H1 (cell line): Measurements from ENCODE around the gene RPRML.

Experiments used
- CTBP2 ChIP-seq: IDR thresholded peaks from 2 replicates; pipeline ENCODE4 v1.7.0; 2011; ENCODE audit warnings: borderline replicate concordance, mild to moderate bottlenecking, moderate library complexity, mixed read lengths, low read length; ENCODE audit not compliant: insufficient read depth, insufficient read length
- CTCF ChIP-seq, 3 experiments: IDR thresholded peaks; 1 replicate in 2 of 3; 2 replicates in 1 of 3; pipeline versions ENCODE4 v1.5.1 to v1.6.1; 2011; ENCODE audit warnings: low read length in 3 of 3, mild to moderate bottlenecking in 3 of 3, inconsistent platforms in 2 of 3, low read depth in 1 of 3, moderate library complexity in 1 of 3; ENCODE audit not compliant: insufficient read depth in 1 of 3; ENCODE audit errors: control extremely low read depth in 1 of 3
- EZH2 ChIP-seq: fragments of 200-600 bp; sonication (generic); IDR thresholded peaks from 2 replicates; pipeline ENCODE4 v1.7.1; 2012; ENCODE audit warnings: low read depth, mild to moderate bottlenecking, moderate library complexity, low read length, inconsistent platforms; ENCODE audit not compliant: severe bottlenecking
- MAFK ChIP-seq: IDR thresholded peaks from 2 replicates; pipeline ENCODE4 v1.6.1; 2012; ENCODE audit warnings: low read depth, mild to moderate bottlenecking, improper control_type of control experiment, low read length
- PHF8 ChIP-seq: fragments of 200-600 bp; sonication (generic); conservative IDR thresholded peaks from 2 replicates; pipeline ENCODE4 v1.7.1; 2012; ENCODE audit warnings: low read depth, mild to moderate bottlenecking, inconsistent platforms, low read length, moderate library complexity
- POLR2AphosphoS5 ChIP-seq: IDR thresholded peaks from 2 replicates; pipeline ENCODE4 v1.6.1; 2011; ENCODE audit warnings: low read depth, low read length
- RXRA ChIP-seq: IDR thresholded peaks from 2 replicates; pipeline ENCODE4 v1.6.1; 2011; ENCODE audit warnings: low read depth, mild to moderate bottlenecking, low read length, moderate library complexity; ENCODE audit not compliant: insufficient read depth
- SIRT6 ChIP-seq: IDR thresholded peaks from one replicate; pipeline ENCODE4 v1.7.1; 2012; ENCODE audit warnings: low read length, inconsistent platforms
- TAF1 ChIP-seq: IDR thresholded peaks from 2 replicates; pipeline ENCODE4 v1.6.1; 2011; ENCODE audit warnings: mild to moderate bottlenecking, low read depth, low read length
- TEAD4 ChIP-seq: IDR thresholded peaks from 2 replicates; pipeline ENCODE4 v1.6.1; 2012; ENCODE audit warnings: low read depth, low read length, inconsistent platforms, mixed read lengths
- ZNF274 ChIP-seq: IDR thresholded peaks from 2 replicates; pipeline ENCODE4 v1.7.0; 2012; ENCODE audit warnings: low read length, borderline replicate concordance; ENCODE audit errors: extremely low read depth

DNA sequence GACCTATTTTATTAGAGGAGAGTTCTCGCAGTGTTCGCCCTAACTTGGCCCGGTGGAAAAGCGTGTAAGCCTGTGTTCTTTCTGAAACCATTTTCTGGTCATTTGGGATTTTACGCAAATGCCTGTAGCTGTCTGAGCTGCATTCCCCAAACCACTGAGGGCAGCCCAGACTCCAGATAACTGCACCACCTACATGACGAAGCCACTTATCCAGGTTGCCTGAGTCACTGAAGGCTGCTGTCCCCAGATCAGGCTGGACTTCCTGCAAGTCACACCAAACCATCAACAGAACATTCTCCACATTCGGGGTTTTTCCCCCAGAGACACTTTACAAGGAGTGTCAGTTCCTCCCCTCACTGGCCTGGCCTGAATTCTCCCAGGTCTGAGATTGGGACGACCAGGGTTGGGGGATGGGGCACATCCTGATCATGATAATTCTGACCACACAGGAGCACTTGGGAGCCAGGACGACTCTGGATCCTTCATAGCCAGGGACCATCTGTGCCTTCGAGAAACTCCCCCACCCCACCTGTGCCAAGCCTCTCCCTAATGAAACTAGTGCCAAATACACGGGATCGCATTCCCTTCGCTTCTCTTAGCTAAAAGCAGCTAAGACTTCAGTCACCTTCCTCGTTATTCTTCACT is 2.3 kb downstream of the RPRML start:
- no peak for TF ChIP-seq MAFK
- peak; percentile 16 to 34 (median 27) for TF ChIP-seq CTCF (IDR thresholded peaks at IDR 0.05; ENCODE audit: control extremely low read depth in 1 of 3, insufficient read depth in 1 of 3, low read depth in 1 of 3, low read length in 3 of 3)
- TF ChIP-seq POLR2AphosphoS5, result no peak
- TF ChIP-seq PHF8, result no peak
- TF ChIP-seq EZH2, result no peak
- no peak for TF ChIP-seq SIRT6
- no peak for TF ChIP-seq TAF1
- TF ChIP-seq RXRA, result no peak
- no peak for TF ChIP-seq ZNF274
- no peak for TF ChIP-seq CTBP2
- no peak for TF ChIP-seq TEAD4
